MG63 (cell line): ENCODE data around the gene TTYH3. TPM values are rescaled to one million over a fixed set of nuclear protein-coding genes. Genes with fewer than 3 reads are reported as not detected.
"Not testable (repeated sequence)": the region's sequence is repeated elsewhere in the genome, so short reads cannot be mapped to it uniquely, and the experiment has no call there.

Experiments used
- DNase-seq: peaks from one replicate; pipeline ENCODE4 v3.0.0-alpha.2; 2020
- H3K27me3 ChIP-seq: fragments of 250-450 bp; sonication (Bioruptor Pico); 2 replicates; pipeline ENCODE4 v1.5.1; 2020; ENCODE audit warnings: mild to moderate bottlenecking, moderate library complexity
- H3K36me3 ChIP-seq: fragments of 250-450 bp; sonication (Bioruptor Pico); 2 replicates; pipeline ENCODE4 v1.5.1; 2020; ENCODE audit warnings: mild to moderate bottlenecking, moderate library complexity
- H3K4me3 ChIP-seq: fragments of 250-450 bp; sonication (Bioruptor Pico); 2 replicates; pipeline ENCODE4 v1.5.1; 2020; ENCODE audit warnings: mild to moderate bottlenecking, moderate library complexity
- H3K9me3 ChIP-seq: fragments of 250-450 bp; sonication (Bioruptor Pico); 2 replicates; pipeline ENCODE4 v1.5.1; 2020; ENCODE audit warnings: mild to moderate bottlenecking, moderate library complexity
- total RNA-seq: library from RNA; depleted of rRNA; stranded (reverse); fragments of >200 nt; shearing (Covaris generic); gene quantifications from 2 replicates; pipeline ENCODE4 v1.2.3, GENCODE V29; 2014; ENCODE audit warnings: low replicate concordance

The TTYH3 gene
- total RNA-seq, 1 experiment from 2014 or later: 29.8 TPM

- not testable (repeated sequence) for H3K9me3 ChIP-seq, H3K36me3 ChIP-seq, H3K4me3 ChIP-seq, H3K27me3 ChIP-seq, DNase-seq
Measured at GRCh38 chr7:2693420-2694121, 61.8 kb downstream of the TTYH3 start.

- H3K9me3 ChIP-seq, H3K36me3 ChIP-seq, H3K27me3 ChIP-seq, H3K4me3 ChIP-seq, DNase-seq: not testable (repeated sequence)
Measured at GRCh38 chr7:2694122-2694436, 62.3 kb downstream of the TTYH3 start.

DNA sequence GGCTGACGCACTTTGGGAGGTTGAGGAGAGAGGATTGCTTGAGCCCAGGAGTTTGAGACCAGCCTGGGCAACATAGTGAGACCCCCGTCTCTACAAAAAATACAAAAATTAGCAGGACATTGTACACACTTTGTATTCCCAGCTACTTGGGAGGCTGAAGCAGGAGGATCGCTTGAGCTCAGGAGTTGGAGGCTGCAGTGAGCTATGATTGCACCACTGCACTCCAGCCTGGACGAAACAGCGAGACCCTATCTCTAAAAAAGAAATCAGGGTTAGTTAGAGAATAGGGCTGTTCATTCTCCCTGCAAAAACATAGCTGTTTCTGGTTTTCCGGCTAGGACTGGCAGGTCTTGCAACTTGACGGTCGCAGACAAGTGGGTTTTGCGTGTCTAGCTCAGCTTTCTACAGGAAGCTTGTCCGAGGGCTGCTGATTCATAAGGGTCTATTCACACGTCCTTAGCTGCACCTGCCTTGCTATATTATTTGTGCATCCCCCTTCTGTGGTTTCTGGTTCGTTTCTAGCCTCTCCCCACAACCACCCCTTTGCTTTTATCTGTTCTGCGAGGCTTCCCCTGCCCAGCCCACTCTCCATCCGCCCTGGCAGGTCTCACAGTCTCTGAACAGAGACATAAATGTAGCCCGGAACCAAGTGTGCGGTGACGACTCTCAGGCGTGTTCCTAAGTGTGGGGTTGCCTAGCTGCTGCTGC is 66.9 kb downstream of the TTYH3 start:
- Histone ChIP-seq H3K9me3 (no peaks in the 10 kb centered on the region), H3K36me3 (no peaks in the 10 kb centered on the region), H3K27me3 (no peaks in the 10 kb centered on the region), H3K4me3 (no peak overlapping the region)
- DNase-seq: no peak

DNA sequence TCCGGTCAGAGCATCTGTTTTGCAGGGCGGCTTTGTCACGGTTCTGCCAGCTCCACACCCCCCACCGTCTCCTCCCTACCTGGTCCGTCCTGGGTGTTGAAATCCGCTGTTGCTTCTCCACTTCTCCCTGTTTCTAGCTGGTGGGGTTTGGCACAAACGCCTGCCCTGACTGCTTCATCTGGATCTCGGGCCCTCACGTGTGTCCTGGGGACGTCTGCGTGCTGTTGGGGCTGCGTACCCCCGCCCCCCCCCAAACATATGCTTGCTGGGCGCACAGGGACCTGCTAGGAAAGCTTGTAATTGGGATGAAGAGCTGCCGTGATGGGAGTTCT is 67.5 kb downstream of the TTYH3 start:
- H3K27me3 ChIP-seq: no peaks in the 10 kb centered on the region
- no peaks in the 10 kb centered on the region for H3K9me3 ChIP-seq
- no peak overlapping the region for H3K4me3 ChIP-seq
- no peak for DNase-seq
- no peaks in the 10 kb centered on the region for H3K36me3 ChIP-seq

DNA sequence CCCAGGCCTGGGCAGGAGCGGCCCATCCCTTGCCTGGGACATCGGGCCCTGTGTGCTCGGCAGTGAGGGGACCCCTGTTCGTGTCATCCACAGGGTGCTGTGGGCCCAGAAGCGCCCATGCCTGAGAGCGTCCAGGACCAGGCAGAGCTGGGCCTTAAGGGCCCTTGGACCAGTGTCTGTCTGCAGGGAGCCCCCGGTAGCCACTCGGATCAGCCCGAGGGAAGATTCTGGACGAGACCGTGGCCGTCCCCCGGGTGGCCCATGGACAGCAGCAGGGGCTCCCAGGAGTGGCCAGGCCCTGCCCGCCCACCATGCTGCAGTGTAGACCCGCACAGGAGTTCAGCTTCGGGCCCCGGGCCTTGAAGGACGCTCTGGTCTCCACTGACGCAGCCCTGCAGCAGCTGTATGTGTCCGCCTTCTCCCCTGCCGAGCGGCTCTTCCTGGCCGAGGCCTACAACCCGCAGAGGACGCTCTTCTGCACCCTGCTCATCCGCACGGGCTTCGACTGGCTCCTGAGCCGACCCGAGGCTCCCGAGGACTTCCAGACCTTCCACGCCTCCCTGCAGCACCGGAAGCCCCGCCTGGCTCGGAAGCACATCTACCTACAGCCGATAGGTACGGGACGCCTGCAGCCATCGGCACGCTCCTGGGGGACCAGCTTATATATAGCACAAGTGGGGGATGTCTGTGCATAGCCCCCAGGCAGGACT is 68.5 kb downstream of the TTYH3 start:
- Histone ChIP-seq H3K36me3 (no peaks in the 10 kb centered on the region), H3K4me3 (no peak overlapping the region), H3K27me3 (no peaks in the 10 kb centered on the region), H3K9me3 (no peaks in the 10 kb centered on the region)
- DNase-seq: no peak

- DNase-seq: no peak
- H3K27me3 ChIP-seq: no peaks in the 10 kb centered on the region
- no peak overlapping the region for H3K4me3 ChIP-seq
- H3K36me3 ChIP-seq: no peaks in the 10 kb centered on the region
- no peaks in the 10 kb centered on the region for H3K9me3 ChIP-seq
Measured at GRCh38 chr7:2701424-2701823, 69.6 kb downstream of the TTYH3 start.

GRCh38 chr7:2701832-2702593 is 70.2 kb downstream of the TTYH3 start:
- Histone ChIP-seq H3K9me3 (no peaks in the 10 kb centered on the region), H3K4me3 (no peak overlapping the region), H3K27me3 (no peaks in the 10 kb centered on the region), H3K36me3 (no peaks in the 10 kb centered on the region)
- peak; percentile 53 for DNase-seq

- no peaks in the 10 kb centered on the region for H3K27me3 ChIP-seq
- H3K36me3 ChIP-seq: no peaks in the 10 kb centered on the region
- no peak overlapping the region for H3K4me3 ChIP-seq
- DNase-seq: no peak
- H3K9me3 ChIP-seq: no peaks in the 10 kb centered on the region
Measured at GRCh38 chr7:2702594-2702957, 70.8 kb downstream of the TTYH3 start.

DNA sequence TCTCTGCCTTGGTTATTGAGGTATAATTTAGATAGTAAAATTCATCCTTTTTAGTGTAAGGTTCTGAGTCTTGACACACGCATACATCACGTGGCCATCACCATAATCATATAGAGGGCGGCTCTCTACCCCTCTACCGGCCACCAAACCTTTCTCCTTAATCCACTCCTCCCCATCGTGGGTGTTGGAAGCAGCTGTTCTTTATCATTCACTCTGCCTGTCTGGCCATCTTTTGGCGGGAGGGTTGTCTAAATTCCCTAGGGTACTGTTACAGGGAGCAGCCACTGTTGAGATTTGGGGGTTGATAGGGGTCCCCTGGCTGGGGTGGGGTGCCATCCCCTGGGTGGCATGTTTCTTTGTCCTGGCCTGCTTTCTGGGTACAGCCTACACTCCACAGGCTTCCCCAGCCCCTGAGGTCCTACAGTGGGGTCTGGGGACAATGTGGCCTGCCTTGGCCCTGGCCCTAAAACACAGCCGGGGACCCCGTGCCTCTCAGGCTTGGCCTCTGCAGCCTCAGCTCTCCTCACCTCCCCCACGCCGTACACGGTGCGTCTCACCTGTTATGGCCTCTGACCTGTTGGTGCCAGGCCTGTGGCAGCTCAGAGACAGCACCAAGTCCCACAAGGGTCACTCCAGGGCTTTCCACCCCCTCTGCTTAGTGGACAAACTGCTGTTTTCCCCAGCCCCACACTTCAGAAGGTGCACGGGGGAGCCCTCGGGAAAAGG is 73.7 kb downstream of the TTYH3 start:
- no peak for DNase-seq
- Histone ChIP-seq H3K9me3 (no peaks in the 10 kb centered on the region), H3K4me3 (no peak overlapping the region), H3K27me3 (no peaks in the 10 kb centered on the region), H3K36me3 (no peaks in the 10 kb centered on the region)

- Histone ChIP-seq H3K9me3 (no peaks in the 10 kb centered on the region), H3K36me3 (0 out of 2 replicates have a peak, but pooled peaks cover 2% of the 10 kb centered on the region), H3K27me3 (no peaks in the 10 kb centered on the region), H3K4me3 (no peak overlapping the region)
- DNase-seq: no peak
Measured at GRCh38 chr7:2706685-2707126, 74.9 kb downstream of the TTYH3 start.

DNA sequence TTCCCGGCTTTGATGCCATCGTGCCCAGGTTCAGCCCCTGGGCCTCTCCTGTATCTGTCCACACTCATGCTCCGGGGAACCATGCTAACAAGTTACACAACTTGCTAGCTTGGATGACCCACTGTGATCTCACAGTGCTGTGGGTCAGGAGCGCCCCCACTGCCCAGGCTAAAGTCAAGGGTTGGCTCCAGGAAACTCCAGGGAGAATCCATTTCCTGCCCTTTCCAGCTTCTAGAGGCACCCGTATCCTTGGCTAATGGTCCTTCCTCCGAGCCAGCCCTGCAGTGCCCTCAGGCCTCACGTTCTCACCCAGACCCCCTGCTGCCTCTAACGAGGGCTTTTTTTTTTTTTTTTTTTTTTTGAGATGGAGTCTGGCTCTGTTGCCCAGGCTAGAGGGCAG is 75.7 kb downstream of the TTYH3 start:
- Histone ChIP-seq H3K9me3 (no peaks in the 10 kb centered on the region), H3K4me3 (no peak overlapping the region), H3K36me3 (0 out of 2 replicates have a peak, but pooled peaks cover 2% of the 10 kb centered on the region), H3K27me3 (no peaks in the 10 kb centered on the region)
- DNase-seq: no peak

DNA sequence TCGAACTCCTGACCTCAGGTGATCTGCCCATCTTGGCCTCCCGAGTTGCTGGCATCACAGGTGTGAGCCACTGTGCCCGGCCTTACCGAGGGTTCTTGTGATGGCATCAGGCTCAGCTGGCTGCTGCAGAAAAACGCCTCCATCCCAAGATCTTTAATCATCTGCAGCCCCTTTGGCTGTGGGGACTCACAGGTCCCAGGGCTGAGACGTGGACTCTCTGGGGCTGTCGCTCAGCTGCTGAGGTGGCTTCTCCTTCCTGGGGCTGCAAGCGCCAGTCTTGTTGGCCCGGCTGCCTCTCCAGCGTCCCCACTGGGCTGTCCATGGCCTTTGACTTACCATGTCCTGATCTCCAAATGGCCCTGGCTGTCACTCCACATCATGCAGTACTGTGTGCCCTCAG is 76.3 kb downstream of the TTYH3 start:
- Histone ChIP-seq H3K4me3 (no peak overlapping the region), H3K9me3 (no peaks in the 10 kb centered on the region), H3K27me3 (no peaks in the 10 kb centered on the region), H3K36me3 (0 out of 2 replicates have a peak, but pooled peaks cover 2% of the 10 kb centered on the region)
- DNase-seq: no peak

DNA sequence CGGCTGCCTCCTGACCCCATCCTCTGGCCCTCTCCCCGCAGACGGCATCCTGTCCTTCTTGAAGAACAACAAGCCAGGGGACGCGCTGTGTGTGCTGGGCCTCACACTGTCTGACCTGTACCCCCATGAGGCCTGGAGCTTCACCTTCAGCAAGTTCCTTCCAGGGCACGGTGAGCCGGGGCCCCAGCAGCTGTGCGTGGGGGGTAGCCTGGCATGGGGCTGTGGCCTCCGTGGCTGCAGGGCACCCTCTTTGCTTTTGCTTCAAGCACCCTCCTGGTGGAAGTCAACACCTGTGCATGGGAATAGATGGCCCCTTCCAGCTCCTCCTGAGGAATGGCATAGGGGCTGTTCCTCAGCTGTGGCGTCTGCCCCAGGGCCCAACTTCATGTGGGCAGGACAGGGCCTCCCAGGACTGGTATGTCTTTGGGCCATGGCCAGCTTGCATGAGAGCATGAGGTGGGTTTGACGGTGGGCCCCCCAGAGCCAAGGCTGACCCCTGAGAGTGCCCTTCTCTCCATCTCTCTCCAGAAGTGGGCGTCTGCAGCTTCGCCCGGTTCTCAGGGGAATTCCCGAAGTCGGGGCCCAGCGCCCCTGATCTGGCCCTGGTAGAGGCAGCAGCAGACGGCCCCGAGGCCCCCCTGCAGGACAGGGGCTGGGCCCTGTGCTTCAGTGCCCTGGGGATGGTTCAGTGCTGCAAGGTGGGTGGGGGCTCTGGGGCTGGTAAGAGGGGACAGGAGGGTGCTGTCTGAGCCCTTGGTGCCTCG is 76.9 kb downstream of the TTYH3 start:
- Histone ChIP-seq H3K9me3 (no peaks in the 10 kb centered on the region), H3K27me3 (no peaks in the 10 kb centered on the region), H3K4me3 (no peak overlapping the region), H3K36me3 (0 out of 2 replicates have a peak, but pooled peaks cover 2% of the 10 kb centered on the region)
- no peak for DNase-seq

GRCh38 chr7:2709553-2710285 is 77.9 kb downstream of the TTYH3 start:
- H3K4me3 ChIP-seq: no peak overlapping the region
- DNase-seq: no peak
- H3K9me3 ChIP-seq: no peaks in the 10 kb centered on the region
- peaks cover 2% of the 10 kb centered on the region; the same call in 1 of the 2 replicates for H3K36me3 ChIP-seq
- H3K27me3 ChIP-seq: no peaks in the 10 kb centered on the region

DNA sequence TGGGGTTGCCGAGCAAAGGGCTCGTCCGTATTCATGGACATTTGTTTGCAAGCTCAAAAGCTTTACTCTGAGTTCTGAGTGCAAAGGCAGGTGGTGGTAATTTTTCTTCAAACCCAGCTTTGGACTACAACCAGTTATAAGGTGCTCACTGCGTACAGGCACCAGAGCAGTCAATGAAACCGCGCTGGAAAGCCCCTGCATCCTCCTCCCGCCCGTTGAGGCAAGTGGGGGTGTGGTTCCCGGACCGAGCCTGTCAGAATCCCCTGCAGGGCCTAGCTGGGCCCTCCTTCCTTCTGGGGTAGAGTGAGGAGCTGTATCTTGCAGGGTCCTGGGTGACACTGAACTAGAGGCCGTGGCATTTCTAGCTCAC is 78.5 kb downstream of the TTYH3 start:
- Histone ChIP-seq H3K27me3 (no peaks in the 10 kb centered on the region), H3K9me3 (no peaks in the 10 kb centered on the region), H3K36me3 (peaks cover 2% of the 10 kb centered on the region; the same call in 1 of the 2 replicates), H3K4me3 (no peak overlapping the region)
- DNase-seq: no peak
